HG02798 (cell line): Measurements from ENCODE around the gene UGT2B11.
"Not testable (repeated sequence)": the region's sequence is repeated elsewhere in the genome, so short reads cannot be mapped to it uniquely, and the experiment has no call there.

Experiments
- ATAC-seq: cut with Tn5 transposase; IDR thresholded peaks from one replicate; pipeline ENCODE4 v1.9.1; 2021; ENCODE audit warnings: mild to moderate bottlenecking; ENCODE audit not compliant: unreplicated experiment, poor library complexity

Gene UGT2B11

DNA sequence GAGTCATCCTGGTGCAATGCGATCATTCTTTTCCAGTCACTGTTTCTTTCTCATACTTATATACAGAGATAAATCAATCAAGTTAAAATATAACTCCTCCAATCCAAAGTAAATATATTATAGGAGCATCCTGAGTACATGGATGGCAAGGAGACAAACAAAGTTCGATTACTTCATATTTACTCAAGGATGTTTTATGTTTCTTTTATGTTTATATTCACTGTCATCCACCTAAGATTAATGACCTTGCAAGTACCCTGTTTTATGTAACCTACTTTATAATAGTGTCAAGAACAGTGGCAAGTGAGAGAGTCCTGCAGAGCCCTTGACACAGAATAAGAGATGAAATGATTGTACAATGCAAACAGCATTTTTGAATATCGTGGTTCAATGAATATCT, at the start of gene UGT2B11:
UGT2B11 (minus strand) TSS at position 33 of the 400 bp plus-strand sequence; CDS start at position 7, 26 bp downstream.
- ATAC-seq = no peak

DNA sequence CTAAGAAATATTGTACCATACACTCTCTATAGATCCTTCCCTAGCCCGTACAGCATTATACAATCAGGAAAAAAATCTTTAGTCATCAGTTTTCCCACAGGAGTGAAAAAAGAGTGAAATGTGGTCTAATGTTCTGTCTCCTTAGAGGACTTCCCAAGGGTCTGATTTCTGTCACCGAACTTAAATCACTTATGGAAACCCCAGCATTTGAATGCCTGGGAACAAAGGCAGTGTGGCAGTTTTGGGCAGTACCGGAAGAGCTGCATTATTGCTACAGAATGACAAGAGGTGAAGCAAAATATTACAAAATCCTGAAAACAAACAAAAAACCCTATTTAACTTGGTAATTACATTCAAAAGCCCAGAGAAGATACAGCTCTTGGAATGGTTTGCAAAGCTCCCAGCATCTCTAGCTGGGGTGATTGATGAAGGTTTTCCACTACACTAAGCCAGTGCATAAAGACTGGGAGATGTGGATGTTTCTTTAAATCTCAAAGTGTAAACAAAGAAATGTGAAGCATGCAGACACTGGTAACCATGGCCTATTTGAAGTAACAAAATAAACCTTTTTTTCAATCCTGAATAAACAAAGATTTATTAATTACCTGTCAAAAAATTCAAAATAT, 38.7 kb upstream of the UGT2B11 start:
- not testable (repeated sequence) for ATAC-seq

DNA sequence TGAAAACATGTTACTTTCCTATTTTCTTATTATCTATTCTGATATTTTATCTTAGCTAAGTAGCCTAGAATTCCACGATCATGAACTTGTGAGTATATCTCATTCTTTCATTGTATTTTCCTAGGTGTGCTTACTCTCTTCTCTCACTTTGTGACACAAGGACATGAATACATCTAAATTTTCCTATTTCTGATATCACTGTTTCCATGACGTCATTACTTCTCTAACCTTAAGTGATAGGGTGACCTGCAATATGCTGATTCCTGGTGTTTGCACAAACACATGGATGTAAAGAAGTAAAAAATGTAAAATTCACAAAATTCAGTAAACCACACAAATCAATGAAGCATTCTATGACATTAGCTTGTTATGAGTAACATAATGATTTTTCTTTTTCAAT, 36.3 kb upstream of the UGT2B11 start:
- not testable (repeated sequence) for ATAC-seq

DNA sequence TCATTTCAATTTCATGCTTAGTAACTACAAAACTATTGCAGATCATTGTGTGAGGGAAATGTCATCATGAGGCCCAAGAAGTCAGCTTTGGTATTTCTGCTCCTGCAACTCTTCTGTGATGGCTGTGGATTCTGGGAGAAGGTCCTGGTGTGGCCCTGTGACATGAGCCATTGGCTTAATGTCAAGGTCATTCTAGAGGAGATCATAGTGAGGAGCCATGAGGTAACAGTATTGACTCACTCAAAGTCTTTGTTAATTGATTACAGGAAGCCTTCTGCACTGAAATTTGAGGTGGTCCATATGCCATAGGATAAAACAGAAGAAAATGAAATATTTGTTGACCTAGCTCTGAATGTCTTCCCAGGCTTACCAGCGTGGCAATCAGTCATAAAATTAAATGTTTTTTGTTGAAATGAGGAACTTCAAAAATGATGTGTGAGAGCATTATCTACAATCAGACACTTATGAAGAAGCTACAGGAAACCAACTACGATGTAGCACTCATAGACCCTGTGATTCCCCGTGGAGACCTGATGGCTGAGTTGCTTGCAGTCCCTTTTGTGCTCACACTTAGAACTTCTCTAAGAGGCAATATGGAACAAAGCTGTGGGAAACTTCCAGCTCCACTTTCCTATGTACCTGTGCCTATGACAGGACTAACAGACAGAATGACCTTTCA, 28.2 kb upstream of the UGT2B11 start:
- ATAC-seq = not testable (repeated sequence)

DNA sequence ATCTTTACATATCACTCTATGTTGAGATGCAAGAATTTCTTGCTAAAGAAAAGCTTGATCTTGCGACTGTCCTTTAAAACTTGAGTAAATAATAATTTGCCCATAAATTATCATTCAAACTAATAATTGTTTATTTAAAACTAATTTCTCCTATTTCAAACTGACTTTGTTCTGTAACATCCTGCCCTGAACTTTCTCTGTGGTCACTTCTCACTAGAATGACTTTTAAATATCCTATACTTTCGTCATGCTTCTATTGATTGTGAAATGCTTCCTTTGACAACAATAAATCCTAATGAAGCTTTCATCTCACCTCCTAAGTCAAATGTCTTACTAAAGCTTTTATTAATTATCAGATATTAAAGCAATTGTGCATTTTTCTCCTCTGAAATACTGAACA, 27.2 kb upstream of the UGT2B11 start:
- not testable (repeated sequence) for ATAC-seq

DNA sequence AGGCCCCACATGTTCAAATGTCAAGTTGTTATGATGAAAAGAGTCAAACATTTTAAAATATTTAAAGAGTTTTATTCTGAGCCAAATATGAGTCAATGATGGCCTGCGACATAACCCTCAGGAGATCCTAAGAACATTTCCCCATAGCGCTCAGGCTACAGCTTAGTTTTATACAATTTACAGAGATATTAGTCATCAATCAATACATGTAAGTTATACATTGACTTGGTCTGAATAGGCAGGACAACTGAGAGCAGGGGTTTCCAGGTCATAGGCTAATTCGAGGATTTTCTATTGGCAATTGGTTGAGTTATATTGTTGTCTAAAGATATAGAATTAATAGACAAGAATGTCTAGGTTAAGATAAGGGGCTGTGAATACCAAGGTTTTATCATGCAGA, 26.2 kb upstream of the UGT2B11 start:
- ATAC-seq = not testable (repeated sequence)

DNA sequence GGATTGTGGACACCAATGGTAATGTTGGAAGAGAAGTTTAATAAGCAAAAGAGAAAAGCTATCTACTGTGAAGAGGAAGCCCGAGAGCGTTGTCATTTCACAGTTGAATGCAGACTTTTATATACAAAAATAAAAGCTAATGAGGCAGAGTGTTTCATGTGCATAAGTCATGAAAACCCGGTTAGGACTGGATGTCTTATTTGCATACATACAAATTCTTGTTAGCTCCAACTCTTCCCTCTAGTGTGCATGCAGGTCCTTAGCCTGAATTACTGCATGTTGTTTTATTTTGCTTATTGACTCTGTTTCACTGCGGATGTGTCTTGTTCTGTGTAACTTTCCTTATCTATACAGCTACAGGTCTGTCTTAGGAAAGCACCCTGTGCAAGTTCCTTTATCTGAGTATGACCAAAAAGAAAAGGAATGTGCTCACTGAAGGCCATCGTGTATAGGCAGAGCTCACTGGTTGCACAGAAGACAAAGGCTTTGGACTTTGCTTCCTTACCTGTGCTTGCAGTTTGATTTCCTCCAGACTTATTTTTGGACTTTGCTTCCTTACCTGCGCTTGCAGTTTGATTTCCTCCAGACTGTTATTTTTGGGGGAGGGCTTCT, 25.1 kb upstream of the UGT2B11 start:
- ATAC-seq = no peak

DNA sequence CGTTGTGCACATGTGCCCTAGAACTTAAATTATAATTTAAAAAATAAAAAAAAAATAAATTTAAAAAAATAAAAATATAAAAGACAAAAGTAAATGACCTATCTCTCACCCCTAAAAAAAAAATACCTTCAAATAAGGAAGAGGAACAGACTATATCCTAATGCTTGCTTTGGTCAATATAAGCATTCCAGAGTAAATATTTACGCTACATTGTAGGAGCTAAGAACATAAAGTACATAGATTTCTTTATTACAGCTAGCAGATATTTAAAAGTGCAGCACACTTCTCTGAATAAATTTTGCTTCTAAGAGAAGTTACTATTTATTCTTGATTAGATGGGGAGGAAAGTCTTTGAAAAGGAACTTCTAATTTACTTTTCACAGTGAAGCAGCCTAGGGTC, 24.5 kb upstream of the UGT2B11 start:
- ATAC-seq = no peak

DNA sequence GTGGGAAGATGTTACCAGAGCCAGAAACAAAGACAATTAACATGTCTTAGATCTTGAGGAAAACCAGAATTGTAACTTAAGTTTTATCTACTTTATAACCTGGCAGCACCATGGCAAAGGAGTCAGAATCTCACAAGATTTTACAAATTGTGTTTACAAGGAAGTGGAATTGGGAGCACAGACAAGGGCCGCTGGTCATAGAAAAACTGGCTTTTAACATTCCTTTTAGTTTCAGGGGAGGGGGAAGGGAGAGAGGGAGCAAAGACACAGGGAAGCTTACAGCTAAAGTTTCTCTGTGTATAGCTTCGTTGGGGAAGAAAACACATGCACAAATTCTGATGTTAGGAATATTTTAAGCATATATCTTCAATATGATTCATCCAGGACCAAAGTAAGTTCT, 10.3 kb upstream of the UGT2B11 start:
- ATAC-seq = no peak

DNA sequence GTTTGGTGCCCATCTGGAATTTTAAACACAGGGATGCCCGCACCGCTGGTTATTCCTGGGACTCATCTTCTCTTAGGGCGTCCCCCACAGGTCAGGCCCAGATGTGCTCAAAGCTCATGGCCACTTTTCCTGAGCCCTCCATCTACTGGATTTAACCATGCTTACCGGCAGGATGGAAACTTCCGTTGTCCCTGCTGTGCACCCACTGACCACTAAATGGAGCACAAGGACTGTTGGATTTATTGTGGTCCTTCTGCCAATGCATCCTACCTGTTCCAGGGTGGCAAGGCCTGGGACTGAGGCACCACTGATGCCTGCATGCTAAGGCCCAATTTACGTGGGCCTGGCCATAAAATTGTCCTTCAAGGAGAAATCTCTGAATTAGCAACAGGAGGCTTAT, 8.7 kb upstream of the UGT2B11 start:
- not testable (repeated sequence) for ATAC-seq

DNA sequence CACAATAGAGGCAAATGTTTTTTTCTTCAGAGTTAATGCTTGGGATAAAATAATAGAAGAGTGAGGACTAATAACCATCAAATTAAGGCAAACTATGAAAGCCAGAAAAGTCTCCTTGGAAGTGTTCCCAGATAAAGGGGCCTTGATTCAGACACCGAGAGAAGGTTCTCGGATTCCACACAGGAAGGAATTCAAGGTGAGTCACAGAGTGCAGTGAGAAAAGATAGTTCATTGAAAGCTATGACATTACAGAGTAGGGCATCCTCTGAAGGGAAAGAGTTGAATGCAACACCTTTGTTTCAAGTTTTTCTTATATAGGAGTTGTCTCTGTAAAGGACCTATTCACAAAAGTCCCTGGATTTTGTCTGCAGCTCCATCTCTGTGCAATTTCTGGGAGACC, 3.9 kb upstream of the UGT2B11 start:
- ATAC-seq = not testable (repeated sequence)

DNA sequence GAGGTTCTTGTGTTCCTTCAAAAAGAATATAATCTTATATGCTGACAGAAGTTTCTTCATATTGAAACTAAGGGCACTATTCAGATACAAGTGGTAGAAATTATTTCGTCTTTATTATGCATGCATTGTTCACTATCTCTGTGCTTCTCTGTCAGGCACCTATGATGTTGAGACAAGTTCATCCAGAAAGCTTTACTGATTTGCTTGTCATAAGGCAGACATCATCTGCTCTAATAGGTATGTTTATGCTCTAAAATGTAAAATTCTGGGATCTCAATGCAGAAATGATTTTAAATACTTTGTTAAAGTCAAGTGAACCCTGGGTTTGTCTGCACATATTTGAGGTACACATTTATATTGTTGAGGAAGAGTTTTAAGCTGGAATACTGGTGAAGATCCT, 3.6 kb downstream of the UGT2B11 start:
- no peak for ATAC-seq

DNA sequence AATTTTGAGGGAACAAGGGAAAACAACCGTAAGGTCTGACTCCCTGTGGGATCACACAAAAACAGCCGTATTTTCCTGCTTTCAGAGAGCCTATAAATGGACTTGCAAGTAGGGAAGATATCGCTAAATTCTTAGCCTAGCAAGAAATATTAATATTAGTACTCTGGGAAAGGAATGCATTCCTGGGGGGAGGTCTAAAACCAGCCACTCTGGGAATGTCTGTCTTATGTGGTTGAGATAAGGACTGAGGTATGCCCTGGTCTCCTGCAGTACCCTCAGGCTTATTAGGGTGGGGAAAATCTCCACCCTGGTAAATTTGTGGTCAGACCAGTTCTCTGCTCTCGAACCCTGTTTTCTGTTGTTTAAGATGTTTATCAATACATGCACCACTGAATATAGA, 16.0 kb downstream of the UGT2B11 start:
- ATAC-seq = not testable (repeated sequence)

DNA sequence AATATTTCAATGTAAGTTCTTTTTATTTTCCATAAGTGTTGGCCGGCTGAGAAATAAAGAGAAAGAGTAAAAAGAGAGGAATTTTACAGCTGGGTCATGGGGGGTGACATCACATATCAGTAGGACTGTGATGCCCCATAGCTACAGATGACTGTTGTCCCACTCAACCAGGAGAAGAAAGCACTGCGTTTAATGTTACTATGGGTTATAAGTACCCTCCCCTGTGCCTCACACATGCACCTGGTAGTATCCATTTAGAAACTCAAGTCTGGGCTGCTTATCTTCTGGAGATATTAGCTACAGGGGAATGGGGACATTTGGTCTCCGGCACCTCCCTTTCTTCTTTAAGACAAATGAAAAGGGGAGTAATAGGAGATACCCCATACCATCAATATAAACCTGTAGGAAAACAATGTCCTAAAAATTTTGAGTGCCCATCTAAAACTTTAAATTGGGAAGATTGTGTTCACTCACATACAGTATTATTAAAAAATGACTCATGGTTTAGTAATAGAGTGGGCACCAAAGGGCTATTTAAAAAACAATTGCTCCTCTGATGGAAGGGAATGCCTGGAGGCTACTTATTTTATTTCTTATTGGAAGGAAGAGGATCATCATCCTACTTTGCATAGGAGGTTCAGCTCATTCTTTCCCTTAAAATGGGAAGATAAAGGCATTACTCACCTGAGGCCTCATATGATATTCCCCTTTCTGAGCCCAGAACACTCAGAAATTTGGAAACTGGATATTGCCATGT, 18.2 kb downstream of the UGT2B11 start:
- ATAC-seq = no peak

DNA sequence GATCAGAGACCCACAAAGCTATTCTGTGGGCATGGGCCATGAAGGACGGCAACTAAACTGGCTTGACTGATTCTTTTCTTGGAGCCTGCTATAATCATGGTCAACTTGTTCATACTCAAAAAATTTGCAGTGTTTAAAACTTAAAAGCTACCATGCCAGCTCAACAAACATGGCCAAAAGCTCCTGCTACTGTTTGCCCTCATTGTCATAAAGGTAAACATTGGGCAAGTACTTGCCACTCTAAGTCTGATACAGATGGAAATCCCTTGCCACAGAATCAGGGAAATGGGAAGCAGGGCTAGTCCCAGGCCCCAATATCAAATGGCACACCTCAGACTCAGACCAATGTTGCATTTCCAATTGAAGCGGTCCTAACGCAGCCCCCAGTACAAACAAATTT, 20.4 kb downstream of the UGT2B11 start:
- no peak for ATAC-seq

DNA sequence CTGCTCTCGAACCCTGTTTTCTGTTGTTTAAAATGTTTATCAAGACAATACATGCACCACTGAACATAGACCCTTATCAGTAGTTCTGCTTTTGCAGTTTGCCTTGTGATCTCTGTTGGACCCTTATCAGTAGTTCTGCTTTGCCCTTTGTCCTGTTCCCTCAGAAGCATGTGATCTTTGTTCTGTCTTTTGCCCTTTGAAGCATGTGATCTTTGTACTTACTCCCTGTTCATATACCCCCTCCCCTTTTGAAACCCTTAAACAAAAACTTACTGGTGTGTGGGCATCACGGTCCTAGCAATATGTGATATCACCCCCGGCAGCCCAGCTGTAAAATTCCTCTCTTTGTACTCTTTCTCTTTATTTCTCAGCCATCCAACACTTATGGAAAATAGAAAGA, 22.6 kb downstream of the UGT2B11 start:
- not testable (repeated sequence) for ATAC-seq

DNA sequence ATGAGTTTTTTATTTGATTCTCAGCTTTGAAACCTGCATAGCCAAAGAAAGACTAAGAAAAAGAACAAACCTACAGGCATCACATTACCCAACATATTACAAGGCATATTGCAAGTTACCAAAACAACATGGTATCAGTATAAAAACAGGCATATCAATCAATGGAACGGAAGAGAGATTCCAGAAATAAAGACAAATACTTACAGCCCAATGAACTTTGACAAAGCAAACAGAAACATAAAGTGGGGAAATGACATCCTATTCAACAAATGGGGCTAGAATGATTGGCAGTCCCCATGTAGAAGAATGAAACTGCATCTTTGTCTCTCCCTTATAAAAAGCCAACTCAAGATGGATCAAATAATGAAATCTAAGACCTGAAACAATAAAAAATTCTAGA, 23.9 kb downstream of the UGT2B11 start:
- ATAC-seq = not testable (repeated sequence)

DNA sequence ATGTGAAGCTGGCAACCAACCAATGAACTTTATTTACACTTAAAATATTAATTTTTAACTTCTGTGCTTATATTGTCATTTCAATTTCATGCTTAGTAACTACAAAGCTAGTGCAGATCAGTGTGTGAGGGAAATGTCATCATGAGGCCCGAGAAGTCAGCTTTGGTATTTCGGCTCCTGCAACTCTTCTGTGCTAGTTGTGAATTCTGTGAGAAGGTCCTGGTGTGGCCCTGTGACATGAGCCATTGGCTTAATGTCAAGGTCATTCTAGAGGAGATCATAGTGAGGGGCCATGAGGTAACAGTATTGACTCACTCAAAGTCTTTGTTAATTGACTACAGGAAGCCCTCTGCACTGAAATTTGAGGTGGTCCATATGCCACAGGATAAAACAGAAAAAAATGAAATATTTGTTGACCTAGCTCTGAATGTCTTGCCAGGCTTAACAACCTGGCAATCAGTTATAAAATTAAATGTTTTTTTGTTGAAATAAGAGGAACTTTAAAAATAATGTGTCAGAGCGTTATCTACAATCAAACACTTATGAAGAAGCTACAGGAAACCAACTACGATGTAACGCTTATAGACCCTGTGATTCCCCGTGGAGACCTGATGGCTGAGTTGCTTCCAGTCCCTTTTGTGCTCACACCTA, 32.9 kb downstream of the UGT2B11 start:
- not testable (repeated sequence) for ATAC-seq

DNA sequence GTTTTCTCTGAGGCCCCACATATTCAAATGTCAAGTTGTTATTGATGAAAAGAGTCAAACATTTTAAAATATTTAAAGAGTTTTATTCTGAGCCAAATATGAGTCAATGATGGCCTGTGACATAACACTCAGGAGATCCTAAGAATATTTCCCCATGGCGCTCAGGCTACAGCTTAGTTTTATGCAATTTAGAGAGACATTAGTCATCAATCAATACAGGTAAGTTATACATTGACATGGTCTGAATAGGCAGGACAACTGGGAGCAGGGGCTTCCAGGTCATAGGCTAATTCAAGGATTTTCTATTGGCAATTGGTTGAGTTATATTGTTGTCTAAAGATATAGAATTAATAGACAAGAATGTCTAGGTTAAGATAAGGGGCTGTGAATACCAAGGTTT, 34.7 kb downstream of the UGT2B11 start:
- not testable (repeated sequence) for ATAC-seq

DNA sequence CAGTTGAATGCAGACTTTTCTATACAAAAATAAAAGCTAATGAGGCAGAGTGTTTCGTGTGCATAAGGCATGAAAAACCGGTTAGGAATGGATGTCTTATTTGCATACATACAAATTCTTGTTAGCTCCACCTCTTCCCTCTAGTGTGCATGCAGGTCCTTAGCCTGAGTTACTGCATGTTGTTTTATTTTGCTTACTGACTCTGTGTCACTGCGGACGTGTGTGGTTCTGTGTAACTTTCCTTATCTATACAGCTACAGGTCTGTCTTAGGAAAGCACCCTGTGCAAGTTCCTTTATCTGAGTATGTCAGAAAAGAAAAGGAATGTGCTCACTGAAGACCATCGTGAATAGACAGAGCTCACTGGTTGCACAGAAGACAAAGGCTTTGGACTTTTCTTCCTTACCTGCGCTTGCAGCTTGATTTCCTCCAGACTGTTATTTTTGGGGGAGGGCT, 35.8 kb downstream of the UGT2B11 start:
- ATAC-seq = not testable (repeated sequence)
